Activated T-helper 1 cell treated with Interleukin-2 at 50 U/mL for 16 hours (primary cell): ENCODE measurements around the gene MYH10.

Experiments used
- DNase-seq: peaks from one replicate; pipeline ENCODE4 v3.0.0-alpha.2; 2020; ENCODE audit warnings: low read depth

Gene MYH10

GRCh38 chr17:8494506-8495111 is 135.9 kb downstream of the MYH10 start:
- DNase-seq = no peak

GRCh38 chr17:8494021-8494420 is 136.5 kb downstream of the MYH10 start:
- no peak for DNase-seq

- DNase-seq = no peak
These were observed 138.4 kb downstream of the MYH10 start for GRCh38 chr17:8492121-8492520.

GRCh38 chr17:8490256-8491023 is 140.1 kb downstream of the MYH10 start:
- no peak for DNase-seq

- no peak for DNase-seq
These were observed 140.7 kb downstream of the MYH10 start for GRCh38 chr17:8489841-8490240.

GRCh38 chr17:8488901-8489300 is 141.6 kb downstream of the MYH10 start:
- no peak for DNase-seq

GRCh38 chr17:8488491-8488890 is 142.0 kb downstream of the MYH10 start:
- no peak for DNase-seq

GRCh38 chr17:8487743-8488142 is 142.8 kb downstream of the MYH10 start:
- no peak for DNase-seq

GRCh38 chr17:8487130-8487645 is 143.3 kb downstream of the MYH10 start:
- no peak for DNase-seq

- no peak for DNase-seq
These were observed 145.0 kb downstream of the MYH10 start for GRCh38 chr17:8485491-8485890.

GRCh38 chr17:8484465-8484864 is 146.1 kb downstream of the MYH10 start:
- DNase-seq = no peak

GRCh38 chr17:8482546-8482945 is 148.0 kb downstream of the MYH10 start:
- DNase-seq = no peak

- DNase-seq = no peak
These were observed 148.8 kb downstream of the MYH10 start for GRCh38 chr17:8481703-8482102.

GRCh38 chr17:8481089-8481488 is 149.4 kb downstream of the MYH10 start:
- no peak for DNase-seq

GRCh38 chr17:8480011-8480976 is 150.2 kb downstream of the MYH10 start:
- no peak for DNase-seq

GRCh38 chr17:8479431-8479947 is 151.0 kb downstream of the MYH10 start:
- DNase-seq = no peak

GRCh38 chr17:8477715-8478441 is 152.6 kb downstream of the MYH10 start:
- no peak for DNase-seq

GRCh38 chr17:8477171-8477570 is 153.4 kb downstream of the MYH10 start:
- DNase-seq = no peak

- no peak for DNase-seq
These were observed 153.8 kb downstream of the MYH10 start for GRCh38 chr17:8476741-8477140.

GRCh38 chr17:8475781-8476180 is 154.7 kb downstream of the MYH10 start:
- DNase-seq = no peak

- DNase-seq = no peak
These were observed 155.3 kb downstream of the MYH10 start for GRCh38 chr17:8475227-8475626.

- no peak for DNase-seq
These were observed 155.7 kb downstream of the MYH10 start for GRCh38 chr17:8474826-8475225.
